K562 (cell line): ENCODE measurements around the gene DUSP10. TPM values are rescaled to one million over a fixed set of nuclear protein-coding genes. Genes with fewer than 3 reads are reported as not detected.

ENCODE experiments used
- E2F8 ChIP-seq: fragments of 450-650 bp; IDR thresholded peaks from 2 replicates; pipeline ENCODE4 v1.7.1; 2018; ENCODE audit warnings: mild to moderate bottlenecking, low read depth; ENCODE audit not compliant: partially characterized antibody
- PCBP1 ChIP-seq: fragments of 200-400 bp; formaldehyde crosslinking; IDR thresholded peaks from 2 replicates; pipeline ENCODE4 v1.6.1; 2018; ENCODE audit warnings: mild to moderate bottlenecking, low read depth, low read length; ENCODE audit not compliant: poor library complexity, severe bottlenecking
- SIX5 ChIP-seq, 2 experiments: IDR thresholded peaks; 2 replicates each; pipeline ENCODE4 v1.6.1; 2011; ENCODE audit warnings: low read length in 2 of 2, borderline replicate concordance in 1 of 2, low read depth in 1 of 2, mild to moderate bottlenecking in 1 of 2, moderate library complexity in 1 of 2; ENCODE audit not compliant: insufficient read depth in 1 of 2
- ZNF146 ChIP-seq: IDR thresholded peaks from one replicate; pipeline ENCODE4 v1.6.1; 2018; ENCODE audit warnings: missing compliant biosample characterization; ENCODE audit not compliant: unreplicated experiment
- ZNF77 ChIP-seq: fragments of 250-450 bp; sonication (Bioruptor Pico); IDR thresholded peaks from 2 replicates; pipeline ENCODE4 v1.5.0; 2020
- polyA plus RNA-seq, 8 experiments: library from polyadenylated mRNA; depleted of rRNA in 4 of 8; stranded (reverse) in 5 of 8; unstranded in 3 of 8; fragments of >200 nt; fragmentation: Nextera tagmentation in 2 of 8; fragmentation: Illumina TruSeq in 1 of 8; extraction: Ambion mirVana in 2 of 8; extraction: Trizol in 1 of 8; gene quantifications; 2 replicates each; pipeline versions ENCODE4 v1.2.1 to v1.2.3, GENCODE V29; 2011 to 2014; ENCODE audit warnings: inconsistent platforms in 1 of 8, missing spikeins in 1 of 8
- total RNA-seq, 7 experiments: library from RNA; depleted of rRNA in 6 of 7; stranded (reverse); fragments of >200 nt in 6 of 7; fragmentation: Illumina TruSeq in 2 of 7; extraction: Trizol in 2 of 7; gene quantifications; 2 replicates each; pipeline versions ENCODE4 v1.2.1 to v1.2.3, GENCODE V29; 2011 to 2021; ENCODE audit warnings: low replicate concordance in 1 of 7
- TF ChIP-seq, protein P1 (sequence below): sonication (generic); formaldehyde crosslinking; IDR thresholded peaks from 2 replicates; pipeline ENCODE4 v1.8.0; 2022; ENCODE audit warnings: missing genetic modification reagents, mild to moderate bottlenecking, borderline replicate concordance
- TF ChIP-seq, protein P2 (sequence below): fragments of 250-450 bp; sonication (Bioruptor Pico); IDR thresholded peaks from 2 replicates; pipeline ENCODE4 v1.4.0; 2020; ENCODE audit warnings: mild to moderate bottlenecking, moderate library complexity

The DUSP10 gene
- total and polyA plus RNA-seq, 9 of the 15 experiments (the other 6 are each of a cell fraction or from before 2014, with no cell fraction given) = 1.7 to 8.3 (median 6.1) TPM

GRCh38 chr1:221747839-221748238 is 6.0 kb upstream of the DUSP10 start (continued):
- TF ChIP-seq E2F8 (no peak), SIX5 (IDR thresholded peaks at IDR 0.05; ENCODE audit: borderline replicate concordance in 1 of 2, insufficient read depth in 1 of 2, low read depth in 1 of 2, low read length in 2 of 2) (no peak), ZNF77 (CRISPR knock-in tag) (no peak), PCBP1 (no peak), ZNF146 (CRISPR knock-in tag) (no peak)
- TF ChIP-seq, protein P1, sequence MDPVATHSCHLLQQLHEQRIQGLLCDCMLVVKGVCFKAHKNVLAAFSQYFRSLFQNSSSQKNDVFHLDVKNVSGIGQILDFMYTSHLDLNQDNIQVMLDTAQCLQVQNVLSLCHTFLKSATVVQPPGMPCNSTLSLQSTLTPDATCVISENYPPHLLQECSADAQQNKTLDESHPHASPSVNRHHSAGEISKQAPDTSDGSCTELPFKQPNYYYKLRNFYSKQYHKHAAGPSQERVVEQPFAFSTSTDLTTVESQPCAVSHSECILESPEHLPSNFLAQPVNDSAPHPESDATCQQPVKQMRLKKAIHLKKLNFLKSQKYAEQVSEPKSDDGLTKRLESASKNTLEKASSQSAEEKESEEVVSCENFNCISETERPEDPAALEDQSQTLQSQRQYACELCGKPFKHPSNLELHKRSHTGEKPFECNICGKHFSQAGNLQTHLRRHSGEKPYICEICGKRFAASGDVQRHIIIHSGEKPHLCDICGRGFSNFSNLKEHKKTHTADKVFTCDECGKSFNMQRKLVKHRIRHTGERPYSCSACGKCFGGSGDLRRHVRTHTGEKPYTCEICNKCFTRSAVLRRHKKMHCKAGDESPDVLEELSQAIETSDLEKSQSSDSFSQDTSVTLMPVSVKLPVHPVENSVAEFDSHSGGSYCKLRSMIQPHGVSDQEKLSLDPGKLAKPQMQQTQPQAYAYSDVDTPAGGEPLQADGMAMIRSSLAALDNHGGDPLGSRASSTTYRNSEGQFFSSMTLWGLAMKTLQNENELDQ (CRISPR knock-in tag) = no peak
- TF ChIP-seq, protein P2, sequence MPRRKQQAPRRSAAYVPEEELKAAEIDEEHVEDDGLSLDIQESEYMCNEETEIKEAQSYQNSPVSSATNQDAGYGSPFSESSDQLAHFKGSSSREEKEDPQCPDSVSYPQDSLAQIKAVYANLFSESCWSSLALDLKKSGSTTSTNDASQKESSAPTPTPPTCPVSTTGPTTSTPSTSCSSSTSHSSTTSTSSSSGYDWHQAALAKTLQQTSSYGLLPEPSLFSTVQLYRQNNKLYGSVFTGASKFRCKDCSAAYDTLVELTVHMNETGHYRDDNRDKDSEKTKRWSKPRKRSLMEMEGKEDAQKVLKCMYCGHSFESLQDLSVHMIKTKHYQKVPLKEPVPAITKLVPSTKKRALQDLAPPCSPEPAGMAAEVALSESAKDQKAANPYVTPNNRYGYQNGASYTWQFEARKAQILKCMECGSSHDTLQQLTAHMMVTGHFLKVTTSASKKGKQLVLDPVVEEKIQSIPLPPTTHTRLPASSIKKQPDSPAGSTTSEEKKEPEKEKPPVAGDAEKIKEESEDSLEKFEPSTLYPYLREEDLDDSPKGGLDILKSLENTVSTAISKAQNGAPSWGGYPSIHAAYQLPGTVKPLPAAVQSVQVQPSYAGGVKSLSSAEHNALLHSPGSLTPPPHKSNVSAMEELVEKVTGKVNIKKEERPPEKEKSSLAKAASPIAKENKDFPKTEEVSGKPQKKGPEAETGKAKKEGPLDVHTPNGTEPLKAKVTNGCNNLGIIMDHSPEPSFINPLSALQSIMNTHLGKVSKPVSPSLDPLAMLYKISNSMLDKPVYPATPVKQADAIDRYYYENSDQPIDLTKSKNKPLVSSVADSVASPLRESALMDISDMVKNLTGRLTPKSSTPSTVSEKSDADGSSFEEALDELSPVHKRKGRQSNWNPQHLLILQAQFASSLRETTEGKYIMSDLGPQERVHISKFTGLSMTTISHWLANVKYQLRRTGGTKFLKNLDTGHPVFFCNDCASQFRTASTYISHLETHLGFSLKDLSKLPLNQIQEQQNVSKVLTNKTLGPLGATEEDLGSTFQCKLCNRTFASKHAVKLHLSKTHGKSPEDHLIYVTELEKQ (CRISPR knock-in tag) = no peak
